Chondrocyte (in vitro differentiated cells): ENCODE data around the gene CDH12. TPM values are rescaled to one million over a fixed set of nuclear protein-coding genes. Genes with fewer than 3 reads are reported as not detected.

Source experiments
- DNase-seq: peaks from one replicate; pipeline ENCODE4 v3.0.0; 2021; ENCODE audit warnings: mixed read lengths, low spot score
- H3K27ac Mint-ChIP-seq: one replicate; pipeline ENCODE4 v1.8.0; 2021; ENCODE audit warnings: mild to moderate bottlenecking, moderate library complexity, mixed read lengths; ENCODE audit not compliant: unreplicated experiment
- H3K27me3 Mint-ChIP-seq: 2 replicates; pipeline ENCODE4 v1.8.0; 2021; ENCODE audit warnings: low read depth, mixed read lengths
- H3K36me3 Mint-ChIP-seq: 2 replicates; pipeline ENCODE4 v1.8.0; 2021; ENCODE audit warnings: low read depth, mixed read lengths
- H3K4me1 Mint-ChIP-seq: 2 replicates; pipeline ENCODE4 v1.8.0; 2021; ENCODE audit warnings: low read depth, mild to moderate bottlenecking, mixed read lengths
- H3K4me3 Mint-ChIP-seq: one replicate; pipeline ENCODE4 v1.8.0; 2021; ENCODE audit warnings: mild to moderate bottlenecking, moderate library complexity, mixed read lengths; ENCODE audit not compliant: unreplicated experiment
- H3K9me3 Mint-ChIP-seq: 2 replicates; pipeline ENCODE4 v1.8.0; 2021; ENCODE audit warnings: low read depth, mixed read lengths
- total RNA-seq: library from RNA; stranded (reverse); gene quantifications from 3 replicates; pipeline ENCODE4 v1.2.1, GENCODE V29; 2021
- TF ChIP-seq, protein P1 (sequence below): fragments of 200-600 bp; sonication (generic); IDR thresholded peaks from 2 replicates; pipeline ENCODE4 v1.5.0; 2021; ENCODE audit warnings: antibody characterized with exemption, mild to moderate bottlenecking, moderate library complexity

CDH12 gene
- total RNA-seq, 1 donor from 2014 or later: not detected

DNA sequence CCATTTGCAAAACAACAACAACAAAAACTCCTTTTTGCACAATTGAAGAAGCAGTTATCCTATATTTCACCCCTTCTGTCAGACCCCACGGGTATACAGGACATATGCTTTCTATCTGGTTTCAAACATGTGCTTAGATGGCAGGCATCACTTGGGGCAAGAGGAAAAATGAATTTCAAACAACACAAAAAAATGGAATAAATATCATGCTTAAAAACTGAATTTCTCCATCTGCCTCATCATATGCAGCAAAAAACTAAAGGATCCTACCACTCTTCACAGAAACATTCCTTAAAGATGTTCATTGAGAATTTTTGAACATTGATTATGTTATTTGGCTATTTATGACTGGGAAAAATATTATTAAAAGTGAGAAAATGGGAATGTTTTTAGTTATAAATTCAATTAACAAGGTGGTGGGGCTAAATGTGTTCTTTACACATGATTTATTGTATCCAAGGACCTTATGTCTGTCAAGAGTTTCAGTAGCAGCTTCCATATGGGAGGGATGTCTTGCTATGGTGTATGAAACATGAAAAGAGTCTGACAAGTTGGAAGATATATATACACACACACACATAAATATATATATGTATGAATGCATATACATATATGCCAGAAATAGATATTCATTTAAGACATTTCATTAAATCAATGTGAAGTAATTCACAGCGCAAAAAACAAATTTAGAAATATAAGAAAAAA is 358.0 kb downstream of the CDH12 start:
- TF ChIP-seq, protein P1, sequence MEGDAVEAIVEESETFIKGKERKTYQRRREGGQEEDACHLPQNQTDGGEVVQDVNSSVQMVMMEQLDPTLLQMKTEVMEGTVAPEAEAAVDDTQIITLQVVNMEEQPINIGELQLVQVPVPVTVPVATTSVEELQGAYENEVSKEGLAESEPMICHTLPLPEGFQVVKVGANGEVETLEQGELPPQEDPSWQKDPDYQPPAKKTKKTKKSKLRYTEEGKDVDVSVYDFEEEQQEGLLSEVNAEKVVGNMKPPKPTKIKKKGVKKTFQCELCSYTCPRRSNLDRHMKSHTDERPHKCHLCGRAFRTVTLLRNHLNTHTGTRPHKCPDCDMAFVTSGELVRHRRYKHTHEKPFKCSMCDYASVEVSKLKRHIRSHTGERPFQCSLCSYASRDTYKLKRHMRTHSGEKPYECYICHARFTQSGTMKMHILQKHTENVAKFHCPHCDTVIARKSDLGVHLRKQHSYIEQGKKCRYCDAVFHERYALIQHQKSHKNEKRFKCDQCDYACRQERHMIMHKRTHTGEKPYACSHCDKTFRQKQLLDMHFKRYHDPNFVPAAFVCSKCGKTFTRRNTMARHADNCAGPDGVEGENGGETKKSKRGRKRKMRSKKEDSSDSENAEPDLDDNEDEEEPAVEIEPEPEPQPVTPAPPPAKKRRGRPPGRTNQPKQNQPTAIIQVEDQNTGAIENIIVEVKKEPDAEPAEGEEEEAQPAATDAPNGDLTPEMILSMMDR: no peak
- no peak for DNase-seq
- no peaks in the 10 kb centered on the region for H3K4me1 Mint-ChIP-seq
- H3K9me3 Mint-ChIP-seq: peaks cover 5% of the 10 kb centered on the region
- no peaks in the 10 kb centered on the region for H3K27me3 Mint-ChIP-seq
- no peak overlapping the region for H3K27ac Mint-ChIP-seq
- no peak overlapping the region for H3K4me3 Mint-ChIP-seq
- H3K36me3 Mint-ChIP-seq: no peaks in the 10 kb centered on the region

- H3K27ac Mint-ChIP-seq: no peak overlapping the region
- no peak overlapping the region for H3K4me3 Mint-ChIP-seq
- H3K27me3 Mint-ChIP-seq: peaks cover 1% of the 10 kb centered on the region
- DNase-seq: no peak
- no peaks in the 10 kb centered on the region for H3K36me3 Mint-ChIP-seq
- TF ChIP-seq, protein P1: no peak
- H3K9me3 Mint-ChIP-seq: peaks cover 5% of the 10 kb centered on the region
- H3K4me1 Mint-ChIP-seq: no peaks in the 10 kb centered on the region
Measured at GRCh38 chr5:22488427-22488826, 364.7 kb downstream of the CDH12 start.

DNA sequence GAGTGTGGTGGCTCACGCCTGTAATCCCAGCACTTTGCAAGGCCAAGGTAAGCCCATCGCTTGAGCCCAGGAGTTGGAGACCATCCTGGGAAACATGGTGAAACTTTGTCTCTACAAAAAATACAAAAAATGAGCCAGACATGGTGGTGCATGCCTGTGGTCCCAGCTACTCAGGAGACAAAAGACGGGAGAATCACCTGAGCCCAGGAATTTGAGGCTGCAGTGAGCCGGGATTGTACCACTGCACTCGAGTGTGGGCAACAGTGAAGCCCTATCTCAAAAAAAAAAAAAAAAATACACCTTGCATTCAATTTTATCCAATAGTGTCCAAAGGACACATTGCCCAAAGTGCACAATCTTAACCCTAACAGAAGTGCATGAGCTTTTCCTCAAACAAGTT is 372.8 kb downstream of the CDH12 start:
- no peaks in the 10 kb centered on the region for H3K36me3 Mint-ChIP-seq
- no peaks in the 10 kb centered on the region for H3K9me3 Mint-ChIP-seq
- TF ChIP-seq, protein P1: no peak
- no peak for DNase-seq
- no peak overlapping the region for H3K27ac Mint-ChIP-seq
- peaks cover 4% of the 10 kb centered on the region for H3K27me3 Mint-ChIP-seq
- H3K4me1 Mint-ChIP-seq: no peaks in the 10 kb centered on the region
- H3K4me3 Mint-ChIP-seq: no peak overlapping the region

GRCh38 chr5:22473886-22474285 is 379.3 kb downstream of the CDH12 start:
- Mint-ChIP-seq H3K4me3 (no peak overlapping the region), H3K4me1 (no peaks in the 10 kb centered on the region), H3K36me3 (no peaks in the 10 kb centered on the region), H3K9me3 (no peaks in the 10 kb centered on the region), H3K27ac (no peak overlapping the region), H3K27me3 (peaks cover 1% of the 10 kb centered on the region)
- TF ChIP-seq, protein P1: no peak
- DNase-seq: no peak

- Mint-ChIP-seq H3K4me3 (no peak overlapping the region), H3K27me3 (peaks cover 1% of the 10 kb centered on the region), H3K27ac (no peak overlapping the region), H3K4me1 (no peaks in the 10 kb centered on the region), H3K36me3 (no peaks in the 10 kb centered on the region), H3K9me3 (no peaks in the 10 kb centered on the region)
- DNase-seq: no peak
- TF ChIP-seq, protein P1: no peak
Measured at GRCh38 chr5:22471154-22471553, 382.0 kb downstream of the CDH12 start.
